Stimulated activated CD8-positive, alpha-beta memory T cell treated with anti-CD3 and anti-CD28 coated beads, Interleukin-15, amount 100 ng/mL, for 48 hours (primary cell): ENCODE results near the gene SYT1.

Experiments
- DNase-seq, 2 donors: peaks; one replicate each; pipeline ENCODE4 v3.0.0-alpha.2; 2020; ENCODE audit warnings: low read depth in 2 of 2

The SYT1 gene

GRCh38 chr12:79217306-79217705, 352.7 kb downstream of the SYT1 start:
- no peak for DNase-seq

GRCh38 chr12:79223210-79223609, 358.6 kb downstream of the SYT1 start:
- DNase-seq, result no peak

- no peak for DNase-seq
These were observed 359.2 kb downstream of the SYT1 start for GRCh38 chr12:79223761-79224160.

GRCh38 chr12:79227091-79227490, 362.5 kb downstream of the SYT1 start:
- no peak for DNase-seq

GRCh38 chr12:79227646-79228045, 363.1 kb downstream of the SYT1 start:
- no peak for DNase-seq

GRCh38 chr12:79233341-79233781, 368.8 kb downstream of the SYT1 start:
- DNase-seq, result no peak

- no peak for DNase-seq
These were observed 372.3 kb downstream of the SYT1 start for GRCh38 chr12:79236920-79237319.

GRCh38 chr12:79238246-79238645, 373.7 kb downstream of the SYT1 start:
- no peak for DNase-seq

GRCh38 chr12:79247494-79247893, 382.9 kb downstream of the SYT1 start:
- no peak for DNase-seq

GRCh38 chr12:79250186-79250585, 385.6 kb downstream of the SYT1 start:
- no peak for DNase-seq

- DNase-seq, result no peak
These were observed 386.6 kb downstream of the SYT1 start for GRCh38 chr12:79250960-79251755.

- no peak for DNase-seq
These were observed 387.9 kb downstream of the SYT1 start for GRCh38 chr12:79252358-79253075.

GRCh38 chr12:79255288-79255687, 390.7 kb downstream of the SYT1 start:
- DNase-seq, result no peak

GRCh38 chr12:79260923-79261322, 396.3 kb downstream of the SYT1 start:
- DNase-seq, result no peak

GRCh38 chr12:79262938-79263337, 398.4 kb downstream of the SYT1 start:
- no peak for DNase-seq

GRCh38 chr12:79266343-79267144, 402.0 kb downstream of the SYT1 start:
- DNase-seq, result no peak

GRCh38 chr12:79267580-79267979, 403.0 kb downstream of the SYT1 start:
- DNase-seq, result no peak

- no peak for DNase-seq
These were observed 410.0 kb downstream of the SYT1 start for GRCh38 chr12:79274501-79275064.

GRCh38 chr12:79275631-79276030, 411.1 kb downstream of the SYT1 start:
- DNase-seq, result no peak

GRCh38 chr12:79283364-79283763, 418.8 kb downstream of the SYT1 start:
- no peak for DNase-seq

- no peak for DNase-seq
These were observed 424.3 kb downstream of the SYT1 start for GRCh38 chr12:79288911-79289310.

GRCh38 chr12:79291711-79292110, 427.1 kb downstream of the SYT1 start:
- no peak for DNase-seq
